ENCODE data around the gene GTF2I.
"Not testable (repeated sequence)": the region's sequence is repeated elsewhere in the genome, so short reads cannot be mapped to it uniquely, and the experiment has no call there.

- TF ChIP-seq CTCF (IDR thresholded peaks at IDR 0.05; ENCODE audit: borderline replicate concordance, extremely low read depth, low read length, poor library complexity, severe bottlenecking); EZH2 (IDR thresholded peaks at IDR 0.05; ENCODE audit: borderline replicate concordance, low read depth, low read length, severe bottlenecking): not testable (repeated sequence)
Observed at GRCh38 chr7:74788369-74789150, 131.0 kb downstream of the GTF2I start.
